ENCODE results near the gene TRPM3.
"Not testable (repeated sequence)": the region's sequence is repeated elsewhere in the genome, so short reads cannot be mapped to it uniquely, and the experiment has no call there.

DNA sequence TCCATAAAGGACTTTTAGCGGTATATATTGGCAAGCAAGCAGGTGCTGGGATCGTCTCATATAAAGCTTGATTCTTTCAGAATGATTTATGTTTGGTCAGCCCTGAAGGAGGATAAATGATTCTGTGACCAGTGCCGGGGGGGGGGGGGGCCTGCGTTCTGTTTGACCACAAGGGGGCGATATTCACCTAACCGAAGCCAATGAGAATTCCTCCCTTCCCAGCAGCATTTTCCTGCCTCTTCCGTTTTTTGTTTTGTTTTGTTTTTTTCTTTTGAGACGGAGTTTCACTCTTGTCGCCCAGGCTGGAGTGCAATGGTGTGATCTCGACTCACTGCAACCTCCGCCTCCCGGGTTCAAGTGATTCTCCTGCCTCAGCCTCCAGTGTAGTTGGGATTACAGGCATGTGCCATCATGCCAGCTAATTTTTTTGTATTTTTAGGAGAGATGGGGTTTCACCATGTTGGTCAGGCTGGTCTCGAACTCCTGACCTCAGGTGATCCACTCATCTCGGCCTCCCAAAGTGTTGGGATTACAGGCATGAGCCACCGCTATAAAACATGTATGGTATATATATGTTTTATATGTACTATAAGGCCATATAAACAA lies 492.2 kb downstream of the TRPM3 start:
- TF ChIP-seq, protein P1, sequence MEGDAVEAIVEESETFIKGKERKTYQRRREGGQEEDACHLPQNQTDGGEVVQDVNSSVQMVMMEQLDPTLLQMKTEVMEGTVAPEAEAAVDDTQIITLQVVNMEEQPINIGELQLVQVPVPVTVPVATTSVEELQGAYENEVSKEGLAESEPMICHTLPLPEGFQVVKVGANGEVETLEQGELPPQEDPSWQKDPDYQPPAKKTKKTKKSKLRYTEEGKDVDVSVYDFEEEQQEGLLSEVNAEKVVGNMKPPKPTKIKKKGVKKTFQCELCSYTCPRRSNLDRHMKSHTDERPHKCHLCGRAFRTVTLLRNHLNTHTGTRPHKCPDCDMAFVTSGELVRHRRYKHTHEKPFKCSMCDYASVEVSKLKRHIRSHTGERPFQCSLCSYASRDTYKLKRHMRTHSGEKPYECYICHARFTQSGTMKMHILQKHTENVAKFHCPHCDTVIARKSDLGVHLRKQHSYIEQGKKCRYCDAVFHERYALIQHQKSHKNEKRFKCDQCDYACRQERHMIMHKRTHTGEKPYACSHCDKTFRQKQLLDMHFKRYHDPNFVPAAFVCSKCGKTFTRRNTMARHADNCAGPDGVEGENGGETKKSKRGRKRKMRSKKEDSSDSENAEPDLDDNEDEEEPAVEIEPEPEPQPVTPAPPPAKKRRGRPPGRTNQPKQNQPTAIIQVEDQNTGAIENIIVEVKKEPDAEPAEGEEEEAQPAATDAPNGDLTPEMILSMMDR (tag by site-specific recombination; IDR thresholded peaks at IDR 0.05): not testable (repeated sequence)
- TF ChIP-seq, protein P2, sequence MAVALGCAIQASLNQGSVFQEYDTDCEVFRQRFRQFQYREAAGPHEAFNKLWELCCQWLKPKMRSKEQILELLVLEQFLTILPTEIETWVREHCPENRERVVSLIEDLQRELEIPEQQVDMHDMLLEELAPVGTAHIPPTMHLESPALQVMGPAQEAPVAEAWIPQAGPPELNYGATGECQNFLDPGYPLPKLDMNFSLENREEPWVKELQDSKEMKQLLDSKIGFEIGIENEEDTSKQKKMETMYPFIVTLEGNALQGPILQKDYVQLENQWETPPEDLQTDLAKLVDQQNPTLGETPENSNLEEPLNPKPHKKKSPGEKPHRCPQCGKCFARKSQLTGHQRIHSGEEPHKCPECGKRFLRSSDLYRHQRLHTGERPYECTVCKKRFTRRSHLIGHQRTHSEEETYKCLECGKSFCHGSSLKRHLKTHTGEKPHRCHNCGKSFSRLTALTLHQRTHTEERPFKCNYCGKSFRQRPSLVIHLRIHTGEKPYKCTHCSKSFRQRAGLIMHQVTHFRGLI (tag by site-specific recombination; IDR thresholded peaks at IDR 0.05): not testable (repeated sequence)
- not testable (repeated sequence) for TF ChIP-seq ZNF157 (tag by site-specific recombination; IDR thresholded peaks at IDR 0.05)
